ENCODE results near the gene PLN.

PLN gene

DNA sequence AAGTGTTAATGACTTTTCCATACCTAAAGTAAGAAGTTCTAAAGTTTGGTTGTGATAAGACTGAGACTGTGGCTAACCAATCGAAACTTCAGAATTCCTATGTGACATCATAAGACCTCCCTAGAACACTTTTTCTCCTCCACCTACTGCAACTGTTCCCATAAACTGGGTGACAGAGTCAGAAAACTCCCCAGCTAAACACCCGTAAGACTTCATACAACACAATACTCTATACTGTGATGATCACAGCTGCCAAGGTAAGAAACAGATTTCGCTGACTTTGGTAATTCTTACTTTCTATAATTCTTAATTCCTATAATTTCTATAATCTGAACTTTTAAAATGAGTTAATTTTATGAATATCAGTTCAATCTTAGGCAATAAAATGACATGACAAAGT is at the start of gene PLN:
Gene PLN, plus strand, starts transcription at position 161 of the 400 bp plus-strand sequence. CDS start 10,626 bp downstream, outside the sequence.
- DNase-seq (ENCODE audit: low read depth in 2 of 2), result no peak

DNA sequence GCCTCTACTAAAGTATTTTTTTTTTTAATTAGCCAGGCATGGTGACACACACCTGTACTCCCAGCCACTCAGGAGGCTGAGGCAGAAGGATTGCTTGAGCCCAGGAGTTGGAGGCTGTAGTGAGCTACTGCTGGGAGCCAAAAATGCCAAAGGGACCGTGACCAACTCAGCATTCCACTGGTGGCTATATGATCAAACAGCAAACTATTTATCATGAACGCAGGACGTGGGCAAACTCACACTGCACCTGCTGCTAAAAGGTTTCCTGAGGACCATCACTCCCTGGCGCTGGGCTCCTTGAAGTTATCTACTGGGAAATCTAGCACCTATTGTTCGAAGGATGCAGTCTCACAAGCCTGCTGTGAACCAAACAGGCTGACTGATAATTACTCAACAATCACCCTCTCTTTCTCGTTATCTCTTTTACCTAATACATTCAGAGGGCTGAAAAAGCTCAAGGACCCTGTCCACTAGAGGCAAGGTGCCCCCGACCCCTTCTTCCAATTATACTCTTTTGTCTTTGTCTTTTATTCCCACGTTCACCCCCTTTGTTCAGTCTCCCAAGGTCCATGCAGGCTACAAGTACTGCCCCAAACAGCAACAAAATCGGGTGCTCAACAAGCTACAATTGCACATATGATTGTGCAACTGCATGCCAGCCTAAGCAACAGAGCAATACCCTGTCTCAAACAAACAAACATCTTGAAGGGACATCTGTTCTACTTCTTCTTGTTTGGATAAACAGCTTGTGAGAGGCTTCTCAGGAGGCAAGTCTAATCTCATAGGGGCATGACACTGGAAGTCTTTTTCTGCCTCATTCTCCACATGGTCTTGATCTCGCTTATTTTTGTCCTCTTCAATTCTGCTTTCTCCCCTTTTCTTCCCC is 47.7 kb upstream of the PLN start:
- DNase-seq (ENCODE audit: low read depth in 2 of 2), result no peak

DNA sequence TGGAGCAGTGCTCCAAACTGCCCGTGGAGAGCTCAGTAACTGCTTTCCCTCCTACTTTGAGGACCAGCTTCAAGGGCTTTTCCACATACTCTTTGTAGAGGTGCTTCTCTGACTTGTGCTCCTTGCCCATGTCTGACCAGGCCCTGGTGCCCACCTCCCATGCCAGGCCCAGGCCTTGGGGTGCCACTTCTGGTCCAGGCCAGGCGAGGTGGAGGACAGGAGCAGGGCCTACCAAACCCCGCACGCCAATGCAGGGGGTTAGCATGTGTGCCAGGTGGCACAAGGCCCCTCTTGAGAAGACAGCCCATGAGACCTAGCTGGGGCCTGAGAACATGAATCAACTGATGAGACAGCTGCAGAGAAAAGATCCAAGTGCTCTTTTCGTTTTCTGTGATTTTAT is 47.0 kb upstream of the PLN start:
- no peak for DNase-seq (ENCODE audit: low read depth in 2 of 2)

DNA sequence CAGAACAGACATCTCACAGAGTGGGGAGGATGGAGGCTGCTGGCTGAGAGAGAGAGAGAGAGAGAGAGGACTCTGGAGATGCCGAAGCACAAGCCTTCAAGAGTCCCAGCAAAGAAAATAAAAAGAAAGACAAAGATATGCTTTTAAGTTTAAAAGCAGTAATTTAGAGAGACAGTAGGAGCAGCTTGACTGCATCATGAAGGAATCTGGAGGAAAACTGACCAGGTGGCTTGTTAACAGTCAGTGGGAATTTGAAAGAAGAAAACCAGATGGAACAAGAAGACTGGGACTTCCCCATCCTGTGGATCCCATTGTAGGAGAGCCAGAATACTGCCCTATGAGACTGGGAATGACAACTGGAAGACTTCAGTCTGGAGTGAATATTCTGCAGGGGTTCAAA is 46.3 kb upstream of the PLN start:
- no peak for DNase-seq (ENCODE audit: low read depth in 2 of 2)

DNA sequence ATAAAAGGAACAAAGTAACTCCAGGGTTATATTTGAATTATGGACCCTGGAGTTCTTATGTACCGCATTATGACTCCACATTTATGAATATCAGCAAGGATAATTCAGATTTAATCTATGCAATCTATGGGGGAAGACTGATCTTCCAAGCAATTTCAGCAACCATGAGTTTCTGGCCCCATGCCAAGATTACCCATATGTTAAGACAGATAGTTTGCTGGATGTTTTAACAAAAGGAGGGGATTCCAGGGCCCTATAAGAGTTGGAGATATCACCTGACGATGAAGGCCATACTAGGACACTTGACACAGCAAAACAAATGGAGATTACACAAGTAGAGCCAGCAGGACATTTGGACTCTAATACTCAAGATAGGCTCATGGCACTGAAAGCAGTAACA is 45.9 kb upstream of the PLN start:
- DNase-seq (ENCODE audit: low read depth in 2 of 2), result no peak

DNA sequence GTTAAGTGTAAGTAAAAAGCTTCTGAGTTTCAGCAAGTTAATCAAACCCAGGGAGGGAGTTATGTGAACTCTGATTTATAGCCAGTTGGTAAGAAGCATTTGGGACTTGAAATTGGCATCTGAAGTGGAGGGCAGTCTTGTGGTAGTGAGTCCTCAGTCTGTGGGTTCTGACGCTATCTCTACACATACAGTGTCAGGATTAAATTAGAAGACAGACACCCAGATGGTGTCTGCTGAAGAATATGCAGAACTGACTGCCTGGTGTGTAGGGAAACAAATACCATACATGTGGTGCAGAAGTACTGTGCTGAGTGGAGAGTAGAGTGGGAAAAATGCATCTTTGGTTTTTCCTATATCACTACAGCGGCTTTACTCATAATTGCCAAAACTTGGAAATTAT is 43.5 kb upstream of the PLN start:
- no peak for DNase-seq (ENCODE audit: low read depth in 2 of 2)

DNA sequence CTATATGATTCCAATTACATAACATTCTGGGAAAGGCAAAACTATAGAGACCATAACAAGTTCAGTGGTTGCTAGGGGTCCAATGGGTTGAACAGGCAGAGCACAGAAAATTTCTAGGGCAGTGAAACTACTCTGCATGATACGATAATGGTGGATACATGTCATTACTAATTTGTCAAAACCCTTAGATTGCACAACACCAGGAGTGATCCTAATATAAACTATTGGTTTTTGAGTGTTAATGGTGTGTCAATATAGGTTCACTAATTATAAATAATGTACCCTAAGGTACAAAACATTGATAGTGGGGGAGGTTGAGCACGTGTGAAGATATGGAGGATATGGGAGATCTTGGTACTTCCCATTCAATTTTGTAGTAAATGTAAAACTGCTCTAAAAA is 42.4 kb upstream of the PLN start:
- no peak for DNase-seq (ENCODE audit: low read depth in 2 of 2)

DNA sequence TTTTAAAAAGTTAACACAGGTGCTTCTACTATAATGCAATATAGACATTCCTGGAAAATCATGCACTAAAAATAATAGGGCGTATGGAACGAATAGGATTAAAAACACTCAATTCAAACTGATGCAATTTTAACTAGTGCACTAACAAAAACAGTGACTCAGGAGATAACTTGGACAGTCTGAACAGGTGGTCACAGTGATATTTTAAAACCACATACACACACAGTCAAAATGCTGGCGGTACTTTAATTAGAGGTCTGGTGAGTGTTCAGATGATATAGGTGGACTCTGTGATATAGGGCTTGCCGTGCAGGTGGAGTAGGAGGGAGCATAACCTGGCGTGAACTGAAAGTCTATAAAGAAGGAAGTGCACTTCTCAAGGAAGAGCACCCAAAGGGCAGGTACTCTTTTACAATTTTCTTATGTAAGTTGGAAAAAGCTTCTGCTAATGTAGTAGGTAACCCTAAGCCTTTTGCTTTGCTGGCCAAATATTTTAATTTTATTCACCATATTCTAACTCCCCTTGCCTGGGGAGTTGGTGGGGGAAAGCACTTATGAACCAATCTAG is 41.9 kb upstream of the PLN start:
- DNase-seq (ENCODE audit: low read depth in 2 of 2), result no peak

DNA sequence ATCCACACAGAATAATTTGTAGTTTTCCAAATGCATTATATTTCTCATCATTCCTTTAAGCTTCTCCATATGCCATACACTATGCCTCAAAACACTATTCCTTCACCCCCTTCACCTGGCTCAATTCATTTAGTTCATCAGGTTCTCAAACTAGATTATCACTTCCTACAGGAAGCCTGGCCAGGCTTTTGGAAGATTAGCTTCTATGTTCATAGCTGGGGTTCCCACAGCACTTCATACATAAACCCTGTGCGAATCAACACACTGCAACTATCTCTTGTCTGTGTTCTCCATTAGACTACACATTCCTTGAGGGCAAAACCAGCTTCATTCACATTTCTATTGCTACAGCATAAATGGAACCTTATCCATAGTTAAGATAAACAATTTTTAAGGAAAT is 40.5 kb upstream of the PLN start:
- no peak for DNase-seq (ENCODE audit: low read depth in 2 of 2)

DNA sequence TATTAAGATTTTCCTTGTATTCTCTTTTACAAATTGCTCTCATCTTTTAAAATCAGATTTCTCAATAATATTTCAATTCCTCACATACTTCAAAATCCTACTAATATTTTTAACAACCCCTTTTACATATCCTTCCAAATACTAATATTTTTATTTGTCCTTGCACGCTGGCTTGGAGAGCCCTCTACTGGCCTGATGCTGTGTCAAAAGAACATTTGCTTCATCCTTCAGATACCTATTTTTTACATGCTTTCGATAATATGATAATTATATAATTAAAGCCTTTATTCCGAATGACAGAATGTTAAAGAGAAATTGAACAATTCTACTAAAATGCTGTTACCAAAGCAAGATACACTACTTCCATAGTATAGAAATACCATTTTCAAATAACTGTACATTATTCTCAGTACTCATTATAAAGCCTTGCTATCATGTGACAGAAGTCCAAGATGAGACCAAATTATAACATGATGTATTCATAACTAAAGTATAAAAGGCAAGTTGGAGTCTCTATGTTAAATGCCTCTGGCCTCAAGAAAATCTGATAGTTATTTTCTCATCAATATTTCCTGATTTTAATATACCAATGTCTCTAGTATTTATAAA is 39.0 kb upstream of the PLN start:
- no peak for DNase-seq (ENCODE audit: low read depth in 2 of 2)

DNA sequence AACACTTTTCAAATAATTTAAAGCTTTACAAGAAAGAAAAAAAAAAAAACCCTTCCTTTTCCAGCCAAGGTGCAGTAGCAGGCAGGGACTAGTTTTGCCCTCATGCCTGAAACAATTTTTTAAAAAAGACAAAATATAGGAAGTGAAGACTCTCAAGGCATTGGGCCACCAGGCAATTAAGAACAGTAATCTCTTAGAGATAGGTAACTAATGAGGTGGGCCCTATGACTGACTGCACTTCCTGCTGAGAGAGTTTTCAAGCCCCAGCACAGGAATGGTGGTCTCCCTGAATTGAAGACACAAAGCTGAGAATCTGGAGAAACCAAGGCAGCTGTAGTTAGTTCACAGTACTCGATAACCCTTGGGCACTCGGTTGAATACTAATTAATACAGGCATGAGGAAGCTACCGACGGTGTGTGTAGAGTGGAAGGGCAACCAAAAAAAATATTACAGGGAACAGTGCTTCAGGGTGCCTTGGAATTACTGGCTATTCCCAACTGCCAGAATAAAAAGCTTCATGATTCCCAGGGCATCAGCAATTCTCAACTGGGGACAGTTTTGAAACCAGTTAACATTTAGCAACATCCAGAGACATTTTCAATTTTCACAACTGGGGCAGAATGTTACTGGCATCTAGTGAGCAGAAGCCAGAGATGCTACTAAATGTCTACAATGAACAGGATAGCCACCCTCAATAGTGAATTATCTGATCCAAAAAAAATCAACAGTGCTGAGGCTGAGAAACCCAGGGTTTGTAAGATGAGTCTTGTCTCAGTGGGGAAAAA is 36.0 kb upstream of the PLN start:
- no peak for DNase-seq (ENCODE audit: low read depth in 2 of 2)

DNA sequence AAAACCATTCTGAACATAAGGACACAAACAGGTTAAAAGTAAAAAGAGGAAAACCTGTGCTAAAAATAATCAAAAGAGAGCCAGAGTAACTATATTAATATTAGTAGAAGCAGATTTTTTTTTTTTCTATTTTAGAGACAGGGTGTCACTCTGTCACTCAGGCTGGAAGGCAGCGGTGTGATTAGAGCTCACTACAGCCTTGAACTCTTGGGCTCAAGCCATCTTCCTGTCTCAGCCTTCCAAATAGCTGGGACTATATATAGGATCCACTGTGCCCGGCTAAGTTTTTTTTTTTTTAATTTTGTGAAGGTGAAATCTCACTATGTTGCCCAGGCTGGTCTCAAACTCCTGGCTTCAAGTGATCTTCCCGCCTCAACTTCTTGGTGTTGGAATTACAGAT is 33.4 kb upstream of the PLN start:
- no peak for DNase-seq (ENCODE audit: low read depth in 2 of 2)

DNA sequence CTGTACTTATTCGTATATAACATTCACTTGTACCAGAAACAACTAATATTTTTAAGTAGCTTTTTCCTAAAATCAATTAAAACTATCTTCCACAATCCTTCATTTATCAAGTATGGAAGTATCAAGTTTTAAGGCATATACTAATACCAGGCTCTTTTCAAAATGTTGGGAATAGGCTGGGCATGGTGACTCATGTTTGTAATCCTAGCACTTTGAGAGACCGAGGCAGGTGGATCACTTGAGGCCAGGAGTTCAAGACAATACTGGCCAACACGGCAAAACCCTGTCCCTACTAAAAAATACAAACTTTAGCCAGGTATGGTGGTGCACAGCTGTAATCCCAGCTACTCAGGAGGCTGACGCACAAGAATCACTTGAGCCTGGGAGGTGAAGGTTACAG is 25.7 kb upstream of the PLN start:
- DNase-seq (ENCODE audit: low read depth in 2 of 2), result no peak

DNA sequence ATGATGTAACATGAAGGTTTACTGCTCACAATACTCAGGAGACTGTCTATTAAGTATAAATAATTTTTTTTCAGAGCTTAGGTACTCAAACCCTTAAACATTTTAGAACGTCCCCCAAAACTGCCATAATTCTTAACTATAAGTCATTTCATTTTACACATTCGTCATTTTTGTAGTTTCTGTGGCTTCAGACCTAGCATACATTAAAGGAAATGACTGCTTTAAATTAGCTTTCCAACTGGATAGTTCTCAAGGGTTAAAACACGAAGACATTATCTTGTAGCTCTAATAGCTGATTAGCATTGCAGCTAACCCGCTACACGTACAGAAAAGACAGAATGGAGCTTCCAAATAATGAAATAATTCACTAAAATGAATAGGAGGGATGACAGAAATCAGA is 24.9 kb upstream of the PLN start:
- no peak for DNase-seq (ENCODE audit: low read depth in 2 of 2)

DNA sequence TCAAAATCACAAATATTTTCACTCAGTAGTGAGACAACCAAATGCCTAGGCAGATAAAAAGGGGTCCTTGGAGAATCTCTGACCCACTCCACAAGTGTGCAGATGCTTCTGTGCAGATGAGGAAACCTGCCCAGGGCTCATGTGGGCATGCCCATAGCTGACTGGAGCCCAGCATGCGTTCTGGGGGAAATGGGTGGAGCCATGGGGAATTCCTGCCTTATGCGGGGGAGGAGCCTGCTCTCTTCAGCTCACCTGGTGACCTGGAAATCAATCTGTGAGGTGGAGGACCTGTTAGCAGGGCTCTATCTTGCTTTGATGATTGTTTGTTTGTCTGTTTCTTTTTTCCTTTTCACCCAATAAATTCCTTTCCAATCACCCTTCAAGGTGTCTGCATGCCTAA is 23.4 kb upstream of the PLN start:
- no peak for DNase-seq (ENCODE audit: low read depth in 2 of 2)

DNA sequence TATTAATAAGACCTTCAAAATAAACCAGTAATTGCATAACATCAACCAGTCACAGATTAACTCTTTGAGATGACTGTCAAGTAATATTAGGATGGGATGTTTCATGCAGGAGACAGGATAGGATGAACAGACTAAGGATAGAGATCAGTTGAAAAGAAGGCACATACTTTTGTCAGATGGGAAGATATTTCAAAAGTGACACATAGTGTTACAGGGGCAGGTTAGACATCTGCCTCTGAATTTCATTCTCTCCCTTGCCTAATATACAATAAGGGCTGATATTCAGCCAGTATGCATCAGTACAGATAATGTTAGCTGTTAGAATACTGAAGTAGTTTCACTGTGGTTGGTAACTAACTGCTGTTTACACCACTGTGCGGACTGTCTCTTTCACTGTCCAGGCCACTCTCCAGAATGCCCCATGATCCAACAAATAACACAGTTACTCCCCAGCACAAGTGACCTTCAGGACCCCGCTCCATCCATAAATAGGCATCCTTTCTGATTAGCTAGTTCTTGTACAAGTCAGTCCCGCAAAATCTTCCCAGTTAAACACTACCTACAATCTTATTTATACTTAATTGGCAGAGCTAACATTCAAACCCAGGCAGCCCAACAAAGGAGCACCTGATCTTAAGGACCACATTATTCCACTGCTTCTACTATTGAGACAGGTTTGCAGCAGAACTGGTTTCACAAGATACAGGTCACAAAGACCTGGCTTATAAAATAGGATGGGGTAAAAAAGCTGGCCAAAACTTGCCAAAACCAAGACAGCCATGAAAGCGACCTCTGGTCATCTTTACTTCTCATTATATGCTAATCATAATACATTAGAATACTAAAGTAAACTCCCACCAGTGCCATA is 21.9 kb upstream of the PLN start:
- DNase-seq (ENCODE audit: low read depth in 2 of 2), result no peak

DNA sequence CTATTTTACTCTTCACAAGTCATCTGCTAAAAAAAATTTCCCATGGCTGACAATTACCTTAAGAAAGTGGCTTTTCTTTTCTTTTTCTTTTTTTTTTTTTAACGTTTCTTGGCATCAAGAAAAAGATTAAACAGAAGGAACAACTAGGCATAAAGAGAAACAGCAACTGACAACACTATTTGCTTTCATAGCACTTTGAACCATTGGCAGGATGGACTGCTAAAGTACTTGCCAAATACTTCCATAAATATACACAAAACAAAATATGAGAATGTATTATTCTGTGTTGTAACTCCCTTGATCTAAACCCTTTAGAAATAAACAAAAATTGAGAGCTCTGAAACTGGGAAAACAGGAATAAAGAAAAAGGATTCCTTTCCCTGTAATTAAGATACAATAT is 20.0 kb upstream of the PLN start:
- DNase-seq (ENCODE audit: low read depth in 2 of 2), result no peak

DNA sequence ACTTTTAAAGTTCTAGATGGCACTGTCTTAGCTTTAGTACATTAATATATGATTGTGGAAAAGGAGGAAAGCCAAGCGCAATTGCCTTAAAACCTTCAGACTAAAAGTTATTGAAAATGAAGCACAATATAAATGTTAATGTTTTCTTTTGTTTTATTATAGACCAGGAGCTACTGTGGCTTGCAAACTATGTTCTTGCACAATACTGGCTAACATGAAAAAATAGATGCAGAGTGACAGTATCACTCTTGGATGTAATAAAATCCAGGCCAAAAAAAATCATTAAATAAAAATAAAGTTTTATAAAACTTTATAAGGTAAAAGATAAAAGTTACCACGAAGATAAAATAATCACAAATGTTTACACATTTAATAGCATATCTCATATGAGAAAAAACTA is 18.3 kb upstream of the PLN start:
- no peak for DNase-seq (ENCODE audit: low read depth in 2 of 2)

DNA sequence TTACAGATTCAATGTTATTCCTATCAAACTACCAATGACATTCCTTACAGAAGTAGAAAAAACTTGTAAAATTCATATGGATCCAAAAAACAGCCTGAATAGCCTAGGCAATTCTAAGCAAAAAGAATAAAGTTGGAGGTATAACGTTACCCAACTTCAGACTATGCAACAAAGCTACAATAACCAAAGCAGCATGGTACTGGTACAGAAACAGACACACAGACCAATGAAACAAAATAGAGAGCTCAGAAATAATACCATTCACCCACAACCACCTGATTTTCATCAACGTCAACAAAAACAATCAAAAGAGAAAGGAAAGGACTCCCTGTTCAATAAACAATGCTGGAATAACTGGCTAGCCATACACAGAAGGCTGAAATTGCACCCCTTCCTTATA is 17.2 kb upstream of the PLN start:
- DNase-seq (ENCODE audit: low read depth in 2 of 2), result no peak

DNA sequence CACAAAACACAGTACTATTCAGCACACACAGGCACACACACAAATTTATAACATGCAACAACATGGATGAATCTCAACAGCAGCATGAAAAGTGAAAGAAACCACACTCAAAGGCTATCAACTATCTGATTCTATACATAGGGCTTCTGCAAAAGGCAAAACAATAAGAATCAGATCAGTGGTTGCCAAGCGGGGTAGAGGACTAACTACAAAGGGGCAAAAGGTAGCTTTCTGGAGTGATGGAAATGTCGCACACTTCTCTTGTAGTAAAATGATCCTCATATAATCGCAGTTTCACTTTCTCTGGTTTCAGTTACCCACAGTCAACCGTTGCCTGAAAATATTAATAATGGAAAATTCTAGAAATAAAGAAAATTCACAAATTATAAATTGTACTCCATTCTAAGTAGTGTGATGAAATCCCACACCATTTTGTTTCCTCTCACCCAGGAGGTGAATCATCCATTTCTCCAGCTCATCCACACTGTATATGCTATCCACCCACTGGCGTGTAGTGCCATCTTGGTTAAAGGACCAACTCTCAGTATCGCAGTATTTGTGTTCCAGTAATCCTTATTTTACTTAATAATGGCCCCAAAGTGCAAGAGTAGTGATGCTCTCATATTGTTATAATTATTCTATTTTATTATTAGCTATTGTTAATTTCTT is 12.8 kb upstream of the PLN start:
- DNase-seq (ENCODE audit: low read depth in 2 of 2), result no peak

DNA sequence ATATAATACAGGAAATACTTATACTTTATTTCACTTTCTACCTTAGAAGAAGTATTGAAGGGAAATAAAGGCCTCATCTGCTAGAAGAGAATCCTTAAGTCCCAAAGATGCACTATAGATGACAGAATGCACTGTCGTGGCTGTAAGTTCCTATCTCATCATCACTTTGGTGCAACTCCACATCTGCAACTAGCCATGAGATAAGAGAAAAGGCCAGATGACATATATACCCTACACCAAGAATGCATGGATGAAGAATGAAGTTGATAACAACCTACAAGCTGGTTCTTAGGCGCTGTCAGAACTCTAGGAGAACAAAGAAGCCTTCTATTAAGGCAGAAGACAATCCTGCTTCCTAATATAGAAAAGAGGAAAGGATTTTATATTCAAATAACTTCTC is 11.6 kb upstream of the PLN start:
- DNase-seq (ENCODE audit: low read depth in 2 of 2), result no peak

Measured in fibroblast of skin of left biceps (primary cell).